ENCODE results near the gene ZNF638.

DNA sequence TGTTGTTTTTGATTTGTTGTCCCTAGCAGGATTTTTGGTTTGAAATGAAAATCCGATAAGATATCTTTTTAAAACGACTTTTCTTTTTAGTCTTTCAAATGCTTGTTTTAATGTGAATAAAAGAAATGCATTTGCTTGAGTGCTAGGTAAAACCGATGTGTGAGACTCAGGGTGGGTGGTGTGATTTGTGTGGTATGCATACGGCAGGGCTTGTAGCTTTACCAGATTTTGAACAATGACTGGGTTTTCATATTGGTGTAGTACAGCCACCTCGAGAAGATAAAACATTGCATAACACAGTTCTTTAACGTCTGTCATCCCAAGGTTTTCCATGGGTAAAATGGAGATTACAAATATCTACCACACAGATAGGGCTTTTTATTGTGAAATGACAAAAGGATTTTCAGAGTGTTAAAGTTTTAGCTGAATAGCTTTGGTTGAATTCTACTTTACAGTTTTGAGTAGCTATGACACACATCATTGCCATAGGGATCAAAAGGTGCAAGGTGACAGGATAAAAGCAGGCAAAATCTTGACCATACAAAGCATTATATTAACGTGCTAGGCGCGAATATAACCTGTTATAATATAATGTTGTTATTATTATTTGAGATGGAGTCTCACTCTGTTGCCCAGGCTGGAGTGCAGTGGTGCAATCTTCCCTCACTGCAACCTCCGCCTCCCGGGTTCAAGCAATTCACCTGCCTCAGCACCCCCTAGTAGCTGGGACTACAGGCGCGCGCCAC, 824 bp upstream of the ZNF638 start:
- TF ChIP-seq POLR2A (IDR thresholded peaks at IDR 0.05) (no peak), CTCF (IDR thresholded peaks at IDR 0.05) (no peak)

All from right lobe of liver (tissue), 4 donors.